ENCODE measurements around the gene APC2.

GRCh38 chr19:1438933-1439354, 11.0 kb upstream of the APC2 start:
- no peak for TF ChIP-seq POLR2AphosphoS5 (IDR thresholded peaks at IDR 0.05)
- no peak for TF ChIP-seq CTCF (IDR thresholded peaks at IDR 0.05)
